Caki2 (cell line): ENCODE measurements around the gene WFDC1. TPM values are rescaled to one million over a fixed set of nuclear protein-coding genes. Genes with fewer than 3 reads are reported as not detected.

ENCODE experiments used
- DNase-seq: peaks from one replicate; pipeline ENCODE4 v3.0.0-alpha.2; 2015; ENCODE audit warnings: low read depth
- in situ Hi-C: cut with HindIII; loops from 2 replicates; pipeline ENCODE4 v1.10.0; 2016; ENCODE audit warnings: low sequenced_read_pairs, low pct_unique_long_range_greater_than_20kb, mixed read lengths
- total RNA-seq: library from RNA; depleted of rRNA; stranded (reverse); fragments of >200 nt; shearing (Covaris generic); gene quantifications from 2 replicates; pipeline ENCODE4 v1.2.3, GENCODE V29; 2014; ENCODE audit warnings: low replicate concordance

WFDC1 gene
- total RNA-seq, 1 experiment from 2014 or later, result not detected

DNA sequence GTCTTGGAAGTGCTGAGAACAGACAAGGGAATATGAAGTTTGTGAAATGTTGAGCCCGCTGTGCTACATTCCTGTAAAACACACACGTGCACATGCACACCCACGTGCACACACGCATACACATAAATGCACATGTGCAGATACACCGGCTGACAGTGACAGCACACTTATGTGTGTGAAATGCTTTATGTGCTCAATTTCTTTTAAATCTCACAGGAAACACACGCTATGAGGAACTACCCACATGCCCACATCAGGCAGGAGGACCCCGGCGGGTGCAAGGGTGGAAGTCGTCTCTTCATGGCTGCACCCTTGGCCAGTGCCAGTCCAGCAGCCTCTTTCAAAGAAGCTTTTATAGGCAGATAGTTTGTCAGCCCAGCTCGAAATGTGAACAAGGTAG lies 561 bp upstream of the WFDC1 start:
- no peak for DNase-seq
- in situ Hi-C loops, result no loop called here

DNA sequence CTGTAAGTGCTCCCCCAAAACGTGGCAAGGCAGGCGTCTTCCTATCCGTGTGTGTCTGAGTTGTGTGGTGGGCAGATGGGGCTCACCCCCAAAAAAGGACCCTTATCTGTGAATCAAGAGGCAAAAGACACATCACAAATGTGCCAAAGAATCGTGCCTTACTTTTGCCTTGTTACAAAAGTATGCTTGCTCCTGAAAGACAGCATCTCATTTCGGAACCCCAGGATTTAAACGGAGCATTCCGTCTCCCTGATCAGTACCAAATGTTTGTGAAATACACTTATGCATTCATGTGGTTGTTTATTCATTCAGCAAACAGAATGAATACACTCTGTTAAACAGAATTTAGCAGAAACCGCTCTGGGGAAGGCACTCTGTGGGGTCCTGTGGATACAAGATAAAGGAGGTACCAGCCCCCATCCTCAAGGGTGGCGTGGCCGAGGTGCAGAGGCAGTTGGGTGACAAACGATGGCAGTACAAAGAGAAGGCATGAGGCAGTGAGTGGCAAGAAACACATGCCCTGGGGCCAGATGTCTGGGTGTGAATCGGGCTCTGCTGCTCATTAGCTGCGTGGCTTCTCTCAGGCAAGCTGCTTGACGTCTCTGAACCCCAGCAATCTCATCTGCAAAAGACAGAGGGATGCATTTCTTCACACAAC lies 654 bp downstream of the WFDC1 start:
- no peak for DNase-seq
- in situ Hi-C loops, result no loop called here

GRCh38 chr16:84298376-84298899 lies 3.8 kb downstream of the WFDC1 start:
- no peak for DNase-seq
- in situ Hi-C loops, result no loop called here

- in situ Hi-C loops, result no loop called here
- DNase-seq, result no peak
These were observed 5.2 kb downstream of the WFDC1 start for GRCh38 chr16:84299734-84300440.

DNA sequence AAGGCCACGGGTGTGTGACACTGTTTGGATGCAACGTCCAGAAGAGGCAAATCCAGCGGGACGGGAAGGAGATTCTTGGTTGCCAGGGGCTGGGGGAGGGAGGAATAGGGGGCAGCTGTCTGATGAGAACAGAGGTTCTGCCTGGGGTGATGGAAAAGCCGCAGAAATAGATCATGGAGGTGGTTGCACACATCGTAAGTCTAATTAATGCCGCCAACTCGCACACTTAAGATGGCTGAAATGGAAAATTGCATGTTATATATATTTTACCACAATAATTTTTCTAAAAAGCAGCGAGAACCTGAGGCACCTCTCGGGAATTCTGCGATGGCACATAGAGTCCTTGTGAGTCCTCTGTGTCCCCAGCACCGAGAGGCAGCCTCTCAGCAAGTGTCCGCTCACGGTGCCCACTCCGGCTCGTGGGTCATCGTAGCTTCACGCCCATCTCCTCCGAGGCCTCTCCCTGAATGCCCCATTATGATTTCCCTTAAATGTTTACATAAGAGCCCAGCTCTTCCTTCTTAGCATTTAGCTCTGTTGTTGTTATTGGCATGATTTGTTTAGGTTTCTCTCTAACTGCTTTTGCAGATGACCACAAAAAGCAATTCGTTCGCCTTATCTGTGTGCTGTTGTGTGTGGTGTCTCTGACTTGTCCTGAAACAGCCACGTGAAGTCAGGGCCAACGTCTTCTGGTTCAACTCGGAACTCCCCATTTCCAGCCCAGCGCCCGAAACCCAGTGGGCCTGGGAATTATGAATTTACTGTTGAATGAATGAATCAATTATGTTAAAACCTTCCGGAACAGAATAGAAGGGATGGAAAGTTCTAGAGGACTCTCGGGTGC lies 7.7 kb downstream of the WFDC1 start:
- in situ Hi-C loops, result no loop called here
- no peak for DNase-seq

DNA sequence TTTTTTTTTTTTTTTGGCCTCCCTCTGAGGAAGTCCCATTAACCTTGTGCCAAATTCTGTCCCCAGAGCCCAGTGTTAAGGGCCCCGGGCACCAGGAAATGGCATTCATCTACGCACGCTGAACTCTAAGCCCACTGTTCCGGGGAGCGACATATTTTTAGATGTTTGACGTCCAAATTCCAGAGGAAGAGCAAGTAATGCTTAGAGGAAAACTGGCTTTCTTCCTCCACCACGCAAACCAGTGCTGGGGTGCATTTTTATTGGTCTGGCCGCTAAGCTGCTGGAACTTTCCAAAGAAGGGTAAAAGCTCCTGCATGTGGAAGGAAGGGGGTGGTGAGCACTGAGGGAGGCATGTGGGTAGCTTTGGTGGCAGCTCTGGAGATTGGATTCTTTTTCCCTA lies 8.3 kb downstream of the WFDC1 start:
- in situ Hi-C loops, result no loop called here
- DNase-seq, result no peak

DNA sequence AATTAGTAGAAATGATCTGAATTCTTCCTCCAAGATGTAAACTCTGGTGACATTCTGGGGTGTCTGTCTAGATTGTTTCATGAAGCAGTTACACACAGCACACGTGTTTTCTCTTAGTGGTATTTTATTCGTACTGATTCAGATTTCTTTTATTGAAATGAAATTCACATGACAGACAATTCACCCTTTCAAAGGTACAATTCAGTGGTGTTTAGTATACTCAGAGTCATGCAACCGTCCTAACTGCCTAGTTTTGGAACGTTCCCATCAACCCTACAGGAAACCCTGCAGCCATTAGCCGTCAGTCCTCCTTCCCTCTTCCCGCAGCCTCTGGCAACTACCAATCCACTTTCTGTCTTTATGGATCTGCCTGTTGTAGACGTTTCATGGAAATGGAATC lies 8.8 kb downstream of the WFDC1 start:
- in situ Hi-C loops, result no loop called here
- no peak for DNase-seq

GRCh38 chr16:84306564-84306963 lies 11.9 kb downstream of the WFDC1 start:
- in situ Hi-C loops, result no loop called here
- no peak for DNase-seq

- in situ Hi-C loops, result no loop called here
- no peak for DNase-seq
These were observed 12.7 kb downstream of the WFDC1 start for GRCh38 chr16:84307209-84307954.

DNA sequence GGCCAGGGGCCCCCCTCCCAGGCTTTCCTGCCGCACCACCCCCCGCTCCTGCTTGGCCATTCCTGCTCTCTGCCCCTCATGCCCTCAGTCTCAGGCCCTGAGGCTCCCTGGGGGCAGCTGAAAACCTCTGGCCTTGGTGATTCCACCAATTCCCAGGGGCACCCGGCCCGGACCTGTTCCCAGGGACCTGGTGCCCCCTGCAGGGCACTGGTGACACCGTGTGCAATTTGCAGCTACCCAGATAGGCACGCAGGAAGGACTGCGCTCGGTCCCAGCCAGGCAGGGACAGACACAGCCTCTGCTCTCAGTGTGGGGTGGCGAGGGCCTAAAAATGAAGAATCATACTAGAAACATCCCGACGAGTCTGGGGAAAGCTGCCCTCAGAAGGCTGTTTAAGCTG lies 13.4 kb downstream of the WFDC1 start:
- in situ Hi-C loops, result no loop called here
- no peak for DNase-seq

DNA sequence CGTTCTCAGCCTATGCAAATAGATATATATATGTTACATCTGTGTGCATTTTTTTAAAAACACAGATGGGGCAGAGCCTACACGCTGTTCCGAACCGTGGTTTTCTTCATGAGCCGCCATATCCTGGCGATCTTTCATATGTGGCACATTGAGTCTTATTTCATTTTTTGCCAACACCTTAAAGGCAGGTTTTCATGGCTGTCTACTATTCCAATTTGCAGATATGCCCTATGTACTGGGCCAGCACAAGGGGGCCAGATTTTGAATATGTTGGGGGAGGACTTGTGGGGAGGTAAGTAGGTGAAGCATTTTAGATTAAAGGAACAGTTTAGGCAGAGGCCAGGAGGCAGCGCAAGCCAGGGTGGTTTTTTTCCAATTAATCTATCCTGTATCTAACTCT lies 16.0 kb downstream of the WFDC1 start:
- DNase-seq, result no peak
- in situ Hi-C loops, result no loop called here

DNA sequence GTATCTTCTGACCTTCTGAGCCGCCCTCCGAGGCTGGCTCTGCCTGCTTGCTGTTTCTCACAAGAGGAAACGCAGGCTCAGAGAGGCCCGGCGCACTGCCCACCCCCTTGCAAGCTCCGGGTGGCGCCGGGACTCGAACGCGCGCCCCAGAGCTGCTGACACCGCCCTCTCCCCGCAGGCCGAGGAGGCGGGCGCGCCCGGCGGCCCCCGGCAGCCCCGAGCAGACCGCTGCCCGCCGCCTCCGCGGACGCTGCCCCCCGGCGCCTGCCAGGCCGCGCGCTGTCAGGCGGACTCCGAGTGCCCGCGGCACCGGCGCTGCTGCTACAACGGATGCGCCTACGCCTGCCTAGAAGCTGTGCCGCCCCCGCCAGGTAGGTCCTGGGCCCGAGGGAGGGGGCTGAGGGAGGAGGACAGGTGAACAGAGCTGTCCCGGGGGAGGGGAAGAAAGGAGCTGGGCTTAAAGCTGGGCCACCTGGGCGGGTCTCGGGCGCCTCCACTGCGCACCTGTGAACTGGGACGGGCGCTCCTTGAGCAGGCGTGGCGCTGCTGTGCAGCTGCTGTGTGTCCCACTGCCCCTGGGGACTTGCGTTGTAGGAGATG lies 18.2 kb downstream of the WFDC1 start:
- in situ Hi-C loops, result no loop called here

GRCh38 chr16:84313921-84314320 lies 19.2 kb downstream of the WFDC1 start:
- no peak for DNase-seq
- in situ Hi-C loops, result no loop called here

More for the DNA sequence above, 18.2 kb downstream of the WFDC1 start:
- DNase-seq, result no peak

DNA sequence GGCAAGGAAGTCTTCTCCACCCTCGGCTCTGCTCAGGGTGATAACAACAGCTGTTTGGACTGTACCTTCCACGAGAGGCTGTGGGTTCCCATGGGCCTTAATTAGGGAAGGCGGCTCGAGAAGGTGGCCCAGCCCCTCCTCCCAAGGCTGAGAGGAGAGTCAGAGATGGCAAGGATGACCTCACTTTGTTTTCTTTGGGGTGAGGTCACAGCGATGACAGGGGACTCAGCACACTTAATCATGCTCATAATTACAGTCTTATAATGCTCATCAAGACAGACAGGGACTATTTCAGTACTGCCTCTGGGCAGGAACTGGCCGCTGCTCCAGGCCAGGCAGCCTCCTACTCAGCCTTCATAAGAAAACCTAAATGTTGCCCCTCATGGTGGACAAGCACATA lies 19.7 kb downstream of the WFDC1 start:
- no peak for DNase-seq
- in situ Hi-C loops, result no loop called here

GRCh38 chr16:84314814-84315213 lies 20.1 kb downstream of the WFDC1 start:
- in situ Hi-C loops, result no loop called here
- no peak for DNase-seq

DNA sequence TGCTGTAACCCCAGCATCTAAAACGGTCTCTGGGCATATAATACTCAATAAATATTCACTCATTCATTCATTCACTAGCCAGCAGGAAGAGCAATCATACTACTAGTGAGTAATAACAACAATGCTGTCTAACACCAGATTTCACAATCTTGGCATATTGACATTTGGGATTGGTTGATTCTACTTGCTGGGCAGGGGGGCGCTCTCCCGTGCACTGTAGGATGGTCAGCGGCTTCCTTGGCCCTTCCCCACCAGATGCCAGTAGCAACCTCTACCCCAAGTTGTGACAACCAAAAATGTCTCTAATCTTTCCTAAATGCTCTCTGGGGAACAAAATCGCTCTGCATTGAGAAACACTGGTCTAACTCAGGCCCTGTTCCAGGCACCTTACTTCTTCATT lies 20.7 kb downstream of the WFDC1 start:
- in situ Hi-C loops, result no loop called here

DNA sequence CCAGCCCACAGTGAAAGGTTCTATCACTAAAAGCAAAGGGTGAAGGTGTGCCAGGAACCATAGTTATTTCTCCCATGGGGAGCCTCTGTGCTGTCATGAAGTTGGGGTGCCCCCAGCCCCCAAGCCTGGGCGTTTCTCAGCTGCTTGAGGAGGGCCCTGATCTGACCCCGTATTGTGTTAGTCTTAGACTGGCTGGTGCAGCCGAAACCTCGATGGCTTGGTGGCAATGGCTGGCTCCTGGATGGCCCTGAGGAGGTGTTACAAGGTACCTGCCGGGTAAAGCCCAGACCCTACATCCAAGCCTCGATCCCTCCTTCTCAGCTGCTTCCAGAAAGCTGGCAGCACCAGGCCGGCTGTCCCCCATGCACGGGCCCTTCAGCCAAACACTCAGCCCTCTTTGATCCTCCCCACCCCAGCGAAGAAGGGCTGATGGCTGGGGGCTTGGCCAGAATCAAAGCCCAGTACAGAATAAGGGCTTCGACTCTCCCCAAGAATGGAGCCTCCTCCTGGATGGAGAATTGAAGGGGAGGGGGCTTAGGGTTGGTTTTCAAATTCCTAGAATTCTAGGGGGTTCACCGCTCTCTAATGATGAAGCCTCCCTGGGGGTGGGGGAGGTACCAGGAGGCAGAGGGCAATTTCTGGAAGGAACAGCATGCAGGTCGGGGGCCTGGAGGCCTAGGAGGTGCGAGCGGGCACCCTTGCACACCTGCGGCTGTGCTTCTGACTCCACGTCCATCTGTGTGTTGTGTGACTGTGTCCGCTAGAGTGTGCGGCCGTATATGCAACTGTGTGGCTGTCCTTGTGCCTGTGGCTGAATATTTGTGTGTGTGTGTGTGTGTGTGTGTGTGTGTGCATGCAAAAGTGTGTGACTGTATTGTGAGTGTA lies 23.7 kb downstream of the WFDC1 start:
- in situ Hi-C loops, result no loop called here
- DNase-seq, result no peak

More for the DNA sequence above, 20.7 kb downstream of the WFDC1 start:
- DNase-seq, result no peak
